Activated T-cell treated with anti-CD3 and anti-CD28 coated beads for 4 hours (primary cell): ENCODE results near the gene CD79B.
A peak's percentile ranks its signal among the peaks of the same experiment; 100 is the strongest.
"Not testable (repeated sequence)": the region's sequence is repeated elsewhere in the genome, so short reads cannot be mapped to it uniquely, and the experiment has no call there.

ENCODE experiments used
- DNase-seq: peaks from one replicate; pipeline ENCODE4 v3.0.0-alpha.2; 2020

CD79B gene

DNA sequence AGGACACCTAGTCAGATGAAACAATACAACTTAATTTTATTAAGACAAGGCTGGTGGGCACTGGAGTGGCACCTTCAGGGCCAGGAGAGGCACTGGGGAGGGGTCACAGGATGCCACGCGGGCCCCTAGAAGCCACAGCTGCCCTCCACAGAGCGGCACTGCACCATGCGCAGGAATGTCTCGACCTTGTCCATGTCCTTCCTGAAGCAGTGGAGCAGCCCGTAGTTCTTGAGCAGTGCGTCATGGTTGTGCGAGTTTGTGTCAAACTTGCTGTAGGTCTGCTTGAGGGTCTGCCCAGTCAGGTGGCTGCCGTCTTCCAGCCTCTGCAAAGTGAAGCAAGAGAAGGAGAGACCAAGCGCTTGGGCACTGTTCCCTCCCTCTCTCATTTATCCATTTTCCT, 22.5 kb downstream of the CD79B start:
- DNase-seq: not testable (repeated sequence)

DNA sequence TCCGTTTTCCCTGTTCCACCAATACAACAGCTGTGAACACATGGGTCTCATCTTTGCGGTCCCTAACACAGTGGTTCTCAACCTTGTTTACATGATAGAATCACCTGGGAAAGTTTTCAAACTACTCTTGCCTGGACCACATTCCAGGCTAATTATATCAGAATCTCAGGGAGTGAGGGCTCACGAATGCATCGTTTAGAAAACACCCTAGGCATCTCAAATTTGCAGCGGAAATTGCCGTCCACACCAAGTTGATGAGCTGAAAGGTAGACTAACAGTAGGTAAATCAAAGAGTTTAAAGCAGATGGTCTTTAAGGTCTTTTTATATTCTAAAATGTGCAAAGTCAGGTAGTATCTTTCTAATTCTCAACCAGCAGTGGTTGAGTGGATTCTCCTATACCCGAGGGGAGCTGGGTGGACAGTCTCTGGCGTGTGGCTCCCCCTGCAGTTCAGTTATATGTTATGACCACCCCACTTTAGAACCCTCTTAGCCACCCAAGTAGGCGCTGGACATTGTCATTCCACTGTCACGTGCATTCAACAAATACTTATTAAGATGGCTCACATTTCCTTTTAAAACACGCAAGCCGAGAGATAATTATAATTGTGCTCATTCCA, 24.9 kb downstream of the CD79B start:
- DNase-seq: not testable (repeated sequence)

DNA sequence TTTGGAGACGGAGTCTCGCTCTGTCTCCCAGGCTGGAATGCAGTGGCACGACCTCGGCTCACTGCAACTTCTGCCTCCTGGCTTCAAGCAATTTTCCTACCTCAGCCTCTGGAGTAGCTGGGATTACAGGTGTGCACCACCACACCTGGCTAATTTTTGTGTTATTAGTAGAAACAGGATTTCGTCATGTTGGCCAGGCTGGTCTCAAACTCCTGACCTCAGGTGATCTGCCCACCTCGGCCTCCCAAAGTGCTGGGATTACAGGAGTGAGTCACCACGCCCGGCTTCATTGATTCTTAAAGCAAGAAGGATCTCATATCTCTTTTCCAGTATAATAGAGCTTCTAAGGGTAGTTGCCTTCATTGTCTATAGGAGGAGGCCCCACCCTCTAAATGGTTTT, 27.3 kb downstream of the CD79B start:
- DNase-seq: not testable (repeated sequence)

DNA sequence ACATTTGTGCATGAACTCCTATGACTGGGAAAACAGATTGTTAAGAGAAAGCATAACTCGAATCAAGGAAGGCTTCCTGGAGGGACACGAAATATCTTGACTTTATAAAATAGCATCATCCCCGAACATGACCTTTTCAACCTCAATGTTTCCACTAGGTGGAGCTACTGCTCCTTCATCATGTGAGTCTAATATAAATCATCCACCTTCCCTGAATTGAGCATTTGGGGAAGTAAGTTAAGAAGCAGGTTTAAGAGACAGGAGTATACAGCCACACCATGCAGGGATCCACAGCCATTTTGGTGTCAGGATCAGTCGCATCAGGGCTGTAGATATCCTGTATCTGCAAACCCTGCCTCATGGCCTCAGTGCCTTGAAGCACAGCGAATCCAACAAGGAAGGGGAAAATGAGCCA, 28.3 kb downstream of the CD79B start:
- DNase-seq: not testable (repeated sequence)

DNA sequence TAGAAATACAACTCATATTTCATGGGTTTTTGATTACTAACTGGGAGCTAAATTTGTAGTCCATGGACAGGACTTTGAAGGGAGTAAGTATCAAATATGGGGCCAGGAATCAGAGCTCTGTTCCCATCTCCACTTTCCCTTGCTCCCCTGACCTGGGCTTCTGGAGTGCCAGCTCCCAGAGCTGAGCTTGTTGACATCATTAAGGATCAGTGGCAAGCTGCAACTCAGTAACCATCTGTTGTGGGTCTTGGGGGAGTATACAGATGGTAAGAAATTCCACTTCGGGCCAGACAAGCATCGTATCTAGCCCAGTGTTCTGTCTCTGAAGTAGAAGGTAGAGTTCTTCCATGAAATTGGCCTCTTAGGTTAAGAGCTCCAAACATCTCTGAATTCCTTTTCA, 30.2 kb downstream of the CD79B start:
- not testable (repeated sequence) for DNase-seq

DNA sequence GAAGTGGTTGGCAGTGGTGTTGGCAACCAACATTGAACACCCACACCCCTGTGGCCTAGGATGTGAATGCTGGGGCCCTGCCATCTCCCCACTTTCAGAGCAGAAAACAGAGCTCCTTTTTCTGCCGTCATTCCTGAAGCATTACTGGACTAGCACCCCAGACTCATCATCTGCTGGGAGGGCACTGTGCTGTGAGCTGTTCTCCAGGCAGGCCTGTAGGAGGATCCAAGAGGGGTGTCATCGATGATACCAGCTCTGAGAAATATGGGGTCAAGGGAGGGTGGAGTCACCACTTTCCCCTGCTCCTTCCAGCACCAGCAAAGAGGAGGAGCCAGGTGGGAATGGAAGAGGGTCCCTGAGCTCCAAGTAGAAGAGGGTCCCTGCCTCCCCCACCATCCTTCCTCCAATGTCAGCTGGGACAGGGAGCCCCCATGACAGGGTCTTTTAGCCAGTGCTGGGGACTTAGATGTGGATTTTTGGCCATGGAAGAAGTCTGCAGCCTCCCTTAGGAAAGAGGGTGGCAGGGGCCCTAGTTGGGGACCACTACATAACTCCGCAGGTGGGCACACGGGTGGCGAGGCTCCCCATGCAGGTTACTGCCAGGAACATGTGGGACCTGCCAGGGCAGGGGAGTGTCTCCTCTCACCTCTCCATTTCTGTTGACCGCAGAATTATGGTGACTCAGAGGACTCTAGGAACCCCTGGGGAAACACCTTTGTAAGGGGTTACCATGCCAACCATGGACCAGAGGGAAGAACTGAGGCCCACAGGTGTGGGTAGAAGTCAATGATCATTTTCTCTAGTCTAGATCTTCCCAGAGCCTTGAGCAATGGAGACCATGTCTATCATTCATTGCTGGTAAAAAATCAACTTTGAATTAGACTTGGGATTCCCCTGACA, 33.0 kb downstream of the CD79B start:
- not testable (repeated sequence) for DNase-seq

DNA sequence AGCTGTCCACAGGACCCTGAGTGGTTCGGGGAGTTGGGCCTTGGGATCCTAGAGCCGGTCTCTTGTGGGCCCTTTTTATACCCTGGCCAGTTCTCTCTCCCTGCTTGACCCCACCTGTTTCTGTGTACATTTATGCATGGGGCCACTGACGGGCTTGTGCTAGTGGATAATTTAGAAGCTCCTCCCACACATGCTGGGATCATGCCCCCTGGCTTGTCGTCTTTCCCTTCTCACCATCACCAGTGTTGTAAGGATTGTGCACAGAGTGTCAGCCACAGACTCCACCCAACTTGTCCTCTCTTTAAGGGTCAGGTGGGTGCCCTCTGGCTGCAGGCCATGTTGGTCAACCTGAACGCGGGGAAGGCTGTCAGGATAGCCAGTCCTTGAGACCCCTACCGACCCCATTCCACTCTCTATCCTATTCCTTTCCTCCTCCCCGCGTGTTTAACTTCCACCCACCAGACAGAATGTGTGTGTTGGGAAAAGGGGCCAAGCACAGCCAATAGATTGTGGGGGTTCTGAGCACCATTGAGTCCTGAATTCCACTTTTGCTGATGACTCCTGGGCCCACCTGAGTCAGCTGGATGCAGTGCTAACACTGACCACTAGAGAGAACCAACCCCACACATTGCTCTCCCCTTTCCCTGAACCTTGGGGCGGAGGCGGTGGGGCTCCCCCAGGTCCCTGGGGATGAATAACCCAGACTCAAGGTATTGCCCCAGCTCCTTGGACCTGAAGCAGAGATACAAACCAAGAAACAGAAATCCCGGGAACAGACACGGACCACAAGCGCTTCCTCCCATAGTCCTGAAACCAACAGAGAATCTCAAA, 35.4 kb downstream of the CD79B start, which contains the start of gene CSH1:
Gene CSH1 (minus strand): TSS at position 51 of the 831 bp plus-strand sequence. CDS start 63 bp downstream, outside the sequence.
- not testable (repeated sequence) for DNase-seq

DNA sequence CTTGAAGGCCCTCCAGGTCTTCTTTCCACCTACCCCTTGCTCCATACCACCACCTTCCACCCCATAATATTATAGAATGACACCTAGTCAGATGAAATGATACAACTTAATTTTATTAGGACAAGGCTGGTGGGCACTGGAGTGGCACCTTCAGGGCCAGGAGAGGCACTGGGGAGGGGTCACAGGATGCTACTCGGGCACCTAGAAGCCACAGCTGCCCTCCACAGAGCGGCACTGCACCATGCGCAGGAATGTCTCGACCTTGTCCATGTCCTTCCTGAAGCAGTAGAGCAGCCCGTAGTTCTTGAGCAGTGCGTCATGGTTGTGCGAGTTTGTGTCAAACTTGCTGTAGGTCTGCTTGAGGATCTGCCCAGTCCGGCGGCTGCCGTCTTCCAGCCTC, 37.3 kb downstream of the CD79B start:
- not testable (repeated sequence) for DNase-seq

DNA sequence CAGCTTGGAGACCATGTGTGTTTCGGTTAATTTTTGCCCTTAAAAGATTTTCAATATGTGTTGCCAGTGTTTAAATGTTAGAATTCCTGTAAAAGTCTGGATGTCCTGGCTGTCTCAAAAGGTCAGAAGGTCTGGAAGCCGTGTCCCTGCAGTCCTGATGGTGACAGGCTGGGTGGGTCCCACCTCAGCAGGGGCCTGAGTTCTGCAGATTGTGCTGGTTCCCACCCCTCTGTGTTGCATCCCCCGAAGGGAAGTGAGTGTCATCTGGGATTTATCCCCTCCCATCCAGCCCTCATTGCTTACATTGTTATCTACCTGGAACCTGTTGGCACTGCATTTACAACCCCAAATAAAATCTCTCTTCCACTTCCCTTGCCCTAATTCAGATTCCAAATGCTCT, 38.1 kb downstream of the CD79B start:
- not testable (repeated sequence) for DNase-seq

DNA sequence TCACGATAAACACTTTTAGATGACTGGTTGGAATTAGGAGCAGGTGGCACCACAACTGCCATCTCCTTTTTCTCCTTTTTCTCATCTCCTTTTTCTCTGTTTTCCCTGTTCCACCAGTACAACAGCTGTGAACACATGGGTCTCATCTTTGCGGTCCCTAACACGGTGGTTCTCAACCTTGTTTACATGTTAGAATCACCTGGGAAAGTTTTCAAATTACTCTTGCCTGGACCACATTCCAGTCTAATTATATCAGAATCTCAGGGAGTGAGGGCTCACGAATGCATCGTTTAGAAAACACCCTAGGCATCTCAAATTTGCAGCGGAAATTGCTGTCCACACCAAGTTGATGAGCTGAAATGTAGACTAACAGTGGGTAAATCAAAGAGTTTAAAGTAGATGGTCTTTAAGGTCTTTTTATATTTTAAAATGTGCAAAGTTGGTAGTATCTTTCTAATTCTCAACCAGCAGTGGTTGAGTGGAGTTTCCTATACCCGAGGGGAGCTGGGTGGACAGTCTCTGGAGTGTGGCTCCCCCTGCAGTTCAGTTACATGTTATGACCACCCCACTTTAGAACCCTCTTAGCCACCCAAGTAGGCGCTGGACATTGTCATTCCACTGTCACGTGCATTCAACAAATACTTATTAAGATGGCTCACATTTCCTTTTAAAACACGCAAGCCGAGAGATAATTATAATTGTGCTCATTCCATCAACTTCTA, 39.7 kb downstream of the CD79B start:
- DNase-seq: not testable (repeated sequence)

DNA sequence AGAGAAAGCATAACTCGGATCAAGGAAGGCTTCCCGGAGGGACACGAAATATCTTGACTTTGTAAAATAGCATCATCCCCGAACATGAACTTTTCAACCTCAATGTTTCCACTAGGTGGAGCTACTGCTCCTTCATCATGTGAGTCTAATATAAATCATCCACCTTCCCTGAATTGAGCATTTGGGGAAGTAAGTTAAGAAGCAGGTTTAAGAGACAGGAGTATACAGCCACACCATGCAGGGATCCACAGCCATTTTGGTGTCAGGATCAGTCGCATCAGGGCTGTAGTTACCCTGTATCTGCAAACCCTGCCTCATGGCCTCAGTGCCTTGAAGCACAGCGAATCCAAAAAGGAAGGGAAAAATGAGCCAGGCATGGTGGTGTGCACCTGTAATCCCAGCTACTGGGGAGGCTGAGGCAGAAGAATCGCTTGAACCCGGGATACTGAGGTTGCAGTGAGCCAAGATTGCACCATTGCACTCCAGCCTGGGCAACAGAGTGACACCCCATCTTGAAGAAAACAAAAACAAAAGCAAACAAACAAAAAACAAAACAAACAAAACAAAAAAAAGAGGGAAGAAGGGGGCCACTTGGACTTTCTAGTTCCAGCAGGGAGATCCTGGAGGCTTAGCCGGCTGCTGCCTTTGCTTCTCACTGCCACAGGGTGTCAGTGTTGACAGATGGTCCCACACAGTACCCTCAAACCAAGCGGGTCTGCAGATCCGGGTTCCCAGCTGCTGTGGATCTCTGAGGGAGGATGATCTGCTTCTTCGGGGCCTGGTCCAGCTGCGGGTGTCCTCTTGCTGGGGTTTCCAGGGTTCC, 42.9 kb downstream of the CD79B start:
- not testable (repeated sequence) for DNase-seq

DNA sequence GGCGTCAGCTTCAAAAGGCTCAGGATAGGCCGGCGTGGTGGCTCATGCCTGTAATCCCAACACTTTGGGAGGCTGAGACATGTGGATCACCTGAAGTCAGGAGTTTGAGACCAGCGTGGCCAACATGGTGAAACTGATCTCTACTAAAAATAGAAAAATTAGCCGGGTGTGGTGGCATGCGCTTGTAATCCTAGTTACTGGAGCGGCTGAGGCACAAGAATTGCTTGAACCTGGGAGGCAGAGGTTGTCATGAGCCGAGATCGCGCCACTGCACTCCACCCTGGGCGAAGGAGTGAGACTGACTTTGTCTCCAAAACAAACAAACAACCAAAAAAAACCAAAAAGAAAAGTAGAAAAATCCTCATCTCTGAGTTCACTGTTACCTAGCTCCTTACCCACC, 47.0 kb downstream of the CD79B start:
- not testable (repeated sequence) for DNase-seq

DNA sequence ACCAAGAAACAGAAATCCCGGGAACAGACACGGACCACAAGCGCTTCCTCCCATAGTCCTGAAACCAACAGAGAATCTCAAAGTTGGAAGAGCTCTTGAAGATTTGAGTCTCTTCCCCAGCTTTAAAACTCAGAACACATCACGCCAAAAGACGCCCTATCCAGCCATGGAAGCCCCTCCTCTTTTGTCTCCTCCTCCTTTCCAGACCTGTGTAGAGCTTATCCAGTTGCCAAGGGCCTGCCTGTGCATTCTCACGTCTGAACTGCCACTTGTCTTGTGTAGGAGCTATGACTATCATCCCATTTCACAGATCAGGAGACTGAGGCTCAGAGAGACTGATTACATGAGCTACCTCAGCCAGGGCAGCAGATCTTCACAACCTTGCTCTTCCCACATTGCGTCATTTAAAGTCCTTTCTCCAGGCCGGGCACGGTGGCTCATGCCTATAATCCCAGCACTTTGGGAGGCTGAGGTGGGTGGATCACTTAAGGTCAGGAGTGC, 49.5 kb downstream of the CD79B start:
- not testable (repeated sequence) for DNase-seq

DNA sequence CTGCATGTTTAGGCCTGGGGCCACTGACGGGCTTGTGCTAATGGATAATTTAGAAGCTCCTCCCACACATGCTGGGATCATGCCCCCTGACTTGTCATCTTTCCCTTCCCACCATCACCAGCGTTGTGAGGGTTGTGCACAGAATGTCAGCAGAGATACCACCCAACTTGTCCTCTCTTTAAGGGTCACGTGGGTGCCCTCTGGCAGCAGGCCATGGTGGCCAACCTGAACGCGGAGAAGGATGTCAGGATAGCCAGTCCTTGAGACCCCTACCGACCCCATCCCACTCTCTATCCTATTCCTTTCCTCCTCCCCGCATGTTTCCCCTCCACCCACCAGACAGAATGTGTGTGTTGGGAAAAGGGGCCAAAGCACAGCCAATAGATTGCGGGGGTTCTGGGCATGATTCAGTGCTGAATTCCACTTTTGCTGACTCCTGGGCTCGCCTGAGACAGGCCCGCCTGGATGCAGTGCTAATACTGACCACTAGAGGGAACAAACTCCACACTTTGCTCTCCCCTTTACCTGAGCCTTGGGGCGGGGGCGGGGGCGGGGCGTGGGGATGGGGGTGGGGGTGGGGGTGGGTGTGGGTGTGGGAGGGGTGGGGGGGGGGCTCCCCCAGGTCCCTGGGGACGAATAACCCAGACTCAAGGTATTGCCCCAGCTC, 50.1 kb downstream of the CD79B start, which contains the start of gene GH2:
Gene GH2 (minus strand): TSS at position 10 of the 667 bp plus-strand sequence. CDS start 143 bp downstream, outside the sequence.
- peak; percentile 46 for DNase-seq

DNA sequence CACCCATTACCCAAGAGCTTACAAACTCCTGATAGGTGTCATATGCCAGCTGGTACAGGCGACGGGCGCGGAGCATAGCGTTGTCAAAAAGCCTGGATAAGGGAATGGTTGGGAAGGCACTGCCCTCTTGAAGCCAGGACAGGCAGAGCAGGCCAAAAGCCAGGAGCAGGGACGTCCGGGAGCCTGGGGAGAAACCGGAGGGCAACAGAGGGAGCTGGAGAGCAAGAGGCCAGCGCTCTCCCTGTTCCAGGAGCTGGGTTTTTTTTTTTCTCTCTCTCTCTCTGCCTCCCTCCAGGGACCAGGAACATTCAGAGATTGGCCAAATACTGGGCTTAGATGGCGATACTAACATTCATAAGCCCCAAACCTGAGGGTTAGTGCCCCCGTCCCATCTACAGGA, 50.8 kb downstream of the CD79B start:
- not testable (repeated sequence) for DNase-seq

DNA sequence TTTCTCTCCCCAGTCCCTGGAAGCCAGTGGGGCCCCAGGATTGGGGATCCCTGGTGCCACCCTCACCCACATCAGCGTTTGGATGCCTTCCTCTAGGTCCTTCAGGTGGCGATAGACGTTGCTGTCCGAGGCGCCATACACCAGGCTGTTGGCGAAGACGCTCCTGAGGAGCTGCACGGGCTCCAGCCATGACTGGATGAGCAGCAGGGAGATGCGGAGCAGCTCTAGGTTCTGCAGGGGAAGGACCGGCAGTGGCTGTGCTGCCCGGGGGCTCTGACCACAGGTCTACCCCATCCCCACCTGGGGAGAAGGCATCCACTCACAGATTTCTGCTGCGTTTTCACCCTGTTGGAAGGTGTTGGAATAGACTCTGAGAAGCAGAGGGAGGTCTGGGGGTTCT, 51.4 kb downstream of the CD79B start:
- no peak for DNase-seq
